HG03060 (cell line): Measurements from ENCODE around the gene CST4.
"Not testable (repeated sequence)": the region's sequence is repeated elsewhere in the genome, so short reads cannot be mapped to it uniquely, and the experiment has no call there.

Experiments used
- ATAC-seq: cut with Tn5 transposase; IDR thresholded peaks from one replicate; pipeline ENCODE4 v1.9.1; 2021; ENCODE audit warnings: low read depth, moderate number of reproducible peaks; ENCODE audit not compliant: unreplicated experiment

Gene CST4

GRCh38 chr20:23690581-23690980 lies 1.7 kb upstream of the CST4 start:
- ATAC-seq: no peak

DNA sequence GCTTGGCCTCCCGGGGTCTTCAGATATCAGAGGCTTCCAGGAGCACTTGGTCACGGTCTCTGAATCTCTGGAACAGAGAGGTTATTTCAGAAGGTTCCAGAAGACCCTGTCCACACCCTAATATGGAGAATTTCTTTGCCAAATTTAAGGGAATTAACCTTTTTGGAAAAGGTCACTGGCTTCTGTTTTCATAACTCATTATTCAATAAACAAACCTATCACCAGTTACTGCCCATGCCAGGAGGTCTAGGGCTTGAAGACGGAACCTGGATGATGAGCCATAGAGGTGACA lies 507 bp upstream of the CST4 start:
- ATAC-seq: no peak

GRCh38 chr20:23687986-23688385 lies 852 bp downstream of the CST4 start:
- no peak for ATAC-seq

DNA sequence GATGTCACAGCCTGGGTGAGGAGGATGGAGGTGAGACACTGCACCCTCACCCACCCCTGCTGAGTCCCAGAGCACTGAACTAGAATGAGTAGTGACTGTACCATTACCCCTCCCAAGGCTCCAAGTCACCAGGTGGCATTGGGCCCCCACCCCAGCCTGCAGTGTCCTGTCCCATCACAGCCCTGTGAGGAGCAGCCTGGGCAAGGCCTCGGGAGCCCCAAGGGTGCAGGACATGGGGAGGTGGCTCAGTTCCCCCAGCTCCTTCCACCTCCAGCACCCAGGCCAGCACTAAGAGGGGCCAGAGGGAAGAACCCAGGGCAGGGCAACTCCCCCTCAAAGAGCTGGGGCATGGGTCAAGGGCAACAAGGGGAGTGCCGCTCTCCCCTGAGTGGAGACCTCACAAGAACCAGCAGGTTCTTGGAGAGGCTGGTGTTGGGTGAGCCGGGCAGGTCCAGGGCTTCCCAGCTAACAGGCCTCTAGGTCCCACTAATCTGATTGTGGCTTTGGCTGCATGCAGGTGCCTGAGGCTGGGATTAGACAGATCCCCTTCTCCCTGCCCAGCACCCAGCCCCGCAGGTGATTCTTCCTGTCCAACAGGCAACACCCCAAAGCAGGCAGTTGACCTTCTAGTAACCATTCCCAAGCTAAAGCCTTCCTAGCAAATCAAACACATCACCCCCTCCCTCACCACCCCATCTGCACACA lies 2.6 kb downstream of the CST4 start:
- no peak for ATAC-seq

DNA sequence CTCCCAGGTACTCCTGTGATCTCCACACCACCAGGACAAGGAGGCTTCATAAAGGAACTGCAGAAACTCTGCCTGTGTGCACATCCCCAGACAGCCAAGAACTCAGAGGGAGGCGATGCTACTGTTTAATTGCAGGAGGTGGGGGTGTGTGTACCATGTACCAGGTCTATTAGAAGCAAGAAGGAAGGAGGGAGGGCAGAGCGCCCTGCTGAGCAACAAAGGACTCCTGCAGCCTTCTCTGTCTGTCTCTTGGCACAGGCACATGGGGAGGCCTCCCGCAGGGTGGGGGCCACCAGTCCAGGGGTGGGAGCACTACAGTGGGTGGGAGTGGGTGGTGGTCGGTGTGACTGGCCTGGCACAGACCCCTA lies 3.3 kb downstream of the CST4 start:
- not testable (repeated sequence) for ATAC-seq

GRCh38 chr20:23684261-23684660 lies 4.6 kb downstream of the CST4 start:
- ATAC-seq: no peak

DNA sequence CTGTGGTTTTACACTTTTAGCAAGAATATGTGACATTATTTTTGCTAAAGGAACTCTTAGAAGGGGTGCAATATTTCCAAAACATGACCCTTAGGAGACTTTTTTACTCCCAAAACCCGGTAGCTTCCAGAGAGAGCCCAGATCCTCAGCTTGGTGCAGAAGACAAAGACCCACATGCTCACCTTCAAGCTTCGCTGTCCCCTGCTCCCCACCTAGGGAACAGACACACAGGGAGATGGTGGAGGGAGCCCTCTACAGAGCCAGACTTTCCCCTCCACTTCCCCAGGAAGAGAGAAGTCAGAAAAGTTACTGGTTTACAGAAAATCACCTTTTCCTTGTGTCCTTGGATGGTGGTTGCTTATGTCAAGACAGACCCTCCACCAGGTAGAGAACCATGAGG lies 5.0 kb downstream of the CST4 start:
- no peak for ATAC-seq

DNA sequence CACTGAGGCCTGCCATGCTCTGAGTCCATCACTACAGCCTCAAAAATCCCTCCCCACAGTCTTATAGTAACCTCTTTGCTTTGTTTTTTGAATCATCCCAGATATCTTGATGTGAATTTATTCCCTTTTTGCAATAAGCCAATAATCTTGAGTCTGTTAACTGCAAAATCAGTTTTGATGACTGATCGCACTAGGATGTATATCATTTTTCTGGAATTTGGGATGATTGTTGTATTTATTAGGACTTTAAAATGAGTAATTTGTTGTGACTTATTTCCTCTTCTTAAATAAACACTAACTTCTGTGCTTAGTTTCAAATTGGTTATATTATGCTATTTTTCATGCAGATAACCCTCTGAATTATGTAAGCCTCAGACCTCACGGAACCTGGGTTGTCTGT lies 5.6 kb downstream of the CST4 start:
- no peak for ATAC-seq

DNA sequence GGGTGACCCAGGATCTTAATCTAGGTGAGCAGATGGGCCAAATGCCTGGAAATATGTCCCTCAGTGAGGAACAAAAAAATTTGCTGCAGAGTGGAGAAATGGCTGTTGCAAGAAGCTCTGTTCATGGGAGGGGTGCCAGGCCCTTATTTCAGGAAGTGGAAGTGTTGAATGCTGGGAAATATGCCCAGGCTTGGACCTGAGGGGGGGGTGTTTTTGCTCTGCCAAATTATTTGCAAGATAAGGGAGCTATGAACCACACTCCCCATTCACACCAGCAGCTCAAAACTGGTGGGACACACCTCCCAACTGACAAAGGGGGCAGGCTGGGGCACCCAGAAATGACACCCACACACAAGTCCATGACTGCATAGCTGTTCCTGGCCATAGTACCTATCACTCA lies 8.7 kb downstream of the CST4 start:
- ATAC-seq: no peak

- ATAC-seq: no peak
These were observed 9.4 kb downstream of the CST4 start for GRCh38 chr20:23679133-23680092.

GRCh38 chr20:23673209-23673608 lies 15.6 kb downstream of the CST4 start:
- ATAC-seq: no peak

- ATAC-seq: no peak
These were observed 16.7 kb downstream of the CST4 start for GRCh38 chr20:23672158-23672557.

GRCh38 chr20:23671479-23671878 lies 17.4 kb downstream of the CST4 start:
- no peak for ATAC-seq

- ATAC-seq: no peak
These were observed 18.5 kb downstream of the CST4 start for GRCh38 chr20:23670361-23670760.

DNA sequence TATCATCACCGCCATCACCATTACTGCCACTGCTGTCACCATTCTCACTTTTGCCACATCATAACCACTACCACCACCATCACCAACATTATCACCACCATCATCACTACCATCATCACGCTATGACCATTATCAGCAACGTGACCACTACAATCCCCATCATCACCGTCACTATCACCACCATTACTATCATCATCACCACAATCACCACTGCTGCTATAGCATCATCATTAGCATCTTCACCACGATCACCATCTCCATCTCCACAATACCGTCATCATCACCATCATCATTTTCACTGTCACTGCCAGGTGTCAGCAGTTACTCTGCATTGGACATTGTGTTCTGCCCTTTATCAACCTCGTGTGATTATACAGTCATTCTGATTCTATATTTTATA lies 19.0 kb downstream of the CST4 start:
- ATAC-seq: no peak

DNA sequence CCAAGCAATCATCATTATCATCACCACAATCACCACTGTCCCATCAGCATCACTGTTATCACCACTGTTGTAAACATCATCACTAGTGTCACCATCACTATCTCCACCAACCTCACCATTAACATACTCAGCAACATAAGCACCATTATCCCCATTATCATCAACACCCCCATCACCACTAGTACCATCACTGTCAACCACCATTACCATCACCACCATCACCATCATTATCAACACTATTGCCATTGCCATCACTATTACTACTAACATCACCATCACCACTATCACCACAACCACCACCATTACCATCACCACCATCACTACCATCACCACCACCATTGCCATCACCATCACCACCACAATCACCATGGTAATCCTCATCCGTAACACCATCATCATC lies 19.5 kb downstream of the CST4 start:
- ATAC-seq: no peak

DNA sequence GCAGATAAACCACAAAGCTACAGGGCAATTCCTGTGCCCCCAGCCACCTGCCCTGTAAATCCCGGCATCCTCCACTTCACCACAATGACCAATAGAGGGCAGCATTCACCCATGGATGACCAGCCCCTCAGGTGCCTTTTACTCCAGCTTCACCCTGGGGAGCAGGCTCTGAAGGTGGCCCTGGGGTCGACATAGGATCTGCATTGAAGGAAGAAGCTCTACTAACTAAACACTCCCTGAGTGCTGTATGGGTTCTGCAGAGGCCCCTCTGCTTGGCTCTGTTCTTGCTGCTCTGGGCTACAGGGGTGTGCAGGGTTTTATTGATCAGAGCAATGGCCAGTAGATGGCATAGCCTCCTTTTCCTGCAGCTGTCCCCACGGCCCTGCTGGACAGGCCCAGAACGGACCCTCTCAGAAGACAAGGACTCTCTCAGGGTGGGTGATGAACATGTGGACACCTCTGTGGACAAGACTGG lies 20.3 kb downstream of the CST4 start:
- no peak for ATAC-seq

DNA sequence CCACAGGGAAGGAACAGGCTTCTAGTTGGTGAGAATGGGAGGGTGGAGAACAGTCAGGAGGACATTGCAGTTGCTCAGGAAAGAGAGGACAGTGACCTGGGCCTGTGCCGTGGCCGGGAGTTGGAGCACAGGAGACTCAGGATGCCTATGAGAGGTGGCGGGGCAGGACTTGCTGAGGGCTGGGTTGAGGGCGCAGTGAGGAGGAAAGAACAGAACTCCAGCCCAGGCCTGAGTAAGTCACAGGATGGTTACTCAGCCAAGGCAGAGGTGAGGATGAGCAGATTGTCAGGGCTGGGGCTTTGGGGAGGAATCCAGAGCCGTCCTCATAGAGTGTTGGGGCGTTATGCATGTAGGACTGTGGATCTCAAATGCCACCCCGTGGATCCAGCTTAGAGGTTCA lies 21.2 kb downstream of the CST4 start:
- no peak for ATAC-seq

DNA sequence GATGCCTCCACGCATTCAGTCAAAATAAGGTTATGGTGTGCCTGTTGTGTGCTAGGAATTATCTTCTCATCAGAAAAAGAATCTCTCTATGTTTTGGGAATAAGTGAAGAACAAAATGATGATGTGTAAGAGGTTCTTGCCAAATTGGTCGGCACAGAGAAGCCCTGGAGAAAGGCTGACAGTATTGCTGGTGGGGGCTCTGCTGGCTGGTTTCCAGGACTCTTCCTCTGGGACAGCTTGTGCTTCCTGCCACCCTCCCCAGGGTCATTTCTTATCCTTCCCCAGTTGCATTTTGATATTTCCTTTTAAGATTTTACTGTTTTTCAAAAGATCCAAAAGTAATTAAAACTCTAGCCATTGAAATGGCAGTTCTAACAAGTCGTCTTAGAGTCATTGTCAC lies 22.1 kb downstream of the CST4 start:
- no peak for ATAC-seq

GRCh38 chr20:23666189-23666588 lies 22.6 kb downstream of the CST4 start:
- no peak for ATAC-seq

GRCh38 chr20:23664954-23665353 lies 23.9 kb downstream of the CST4 start:
- no peak for ATAC-seq

DNA sequence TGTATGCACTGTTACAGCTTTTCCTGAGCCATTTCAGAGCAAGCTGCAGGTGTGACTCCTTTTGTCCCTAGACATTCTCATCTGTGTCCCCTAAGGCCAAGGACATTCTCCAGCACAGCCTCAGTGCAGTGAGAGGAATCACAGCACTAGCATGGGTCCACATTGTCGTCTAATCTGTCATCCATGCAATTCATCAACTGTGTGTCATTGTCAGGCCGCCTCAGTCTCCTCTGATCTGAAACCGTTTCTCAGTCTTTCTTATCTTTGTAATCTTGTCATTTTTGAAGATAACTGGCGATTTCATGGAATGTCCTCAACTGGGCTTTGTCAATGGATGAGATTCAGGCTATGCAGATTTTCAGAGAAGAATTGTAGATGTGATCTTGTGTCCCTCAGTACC lies 24.8 kb downstream of the CST4 start:
- not testable (repeated sequence) for ATAC-seq
